Activated naive CD8-positive, alpha-beta T cell treated with anti-CD3 and anti-CD28 coated beads, Interleukin-2, amount 10 ng/mL, durations not matched to agents 7 days and 5 days (primary cell): ENCODE measurements around the gene DHX38. TPM values are rescaled to one million over a fixed set of nuclear protein-coding genes. Genes with fewer than 3 reads are reported as not detected.

ENCODE experiments used
- ATAC-seq: fragments of 150-1000 bp; cut with Tn5 transposase; one replicate; pipeline ENCODE4 v1.10.0; 2021; ENCODE audit warnings: low read depth, moderate library complexity
- POLR2A ChIA-PET: fragments of 350-600 bp; sonication (Branson Sonifier 250); formaldehyde crosslinking; loops from one replicate; lab custom pipeline; 2021; ENCODE audit warnings: antibody characterized with exemption; lab: Charles Lee
- DNase-seq: peaks from one replicate; pipeline ENCODE4 v3.0.0; 2021
- H3K27ac Mint-ChIP-seq: one replicate; pipeline ENCODE4 v1.8.0; 2022; ENCODE audit warnings: mild to moderate bottlenecking, mixed read lengths
- H3K27me3 Mint-ChIP-seq: one replicate; pipeline ENCODE4 v1.8.0; 2022; ENCODE audit warnings: mild to moderate bottlenecking, moderate library complexity, mixed read lengths
- H3K36me3 Mint-ChIP-seq: one replicate; pipeline ENCODE4 v1.8.0; 2021; ENCODE audit warnings: mild to moderate bottlenecking, mixed read lengths
- H3K4me1 Mint-ChIP-seq: one replicate; pipeline ENCODE4 v1.8.0; 2021; ENCODE audit warnings: mixed read lengths
- H3K4me3 Mint-ChIP-seq: one replicate; pipeline ENCODE4 v1.8.0; 2022; ENCODE audit warnings: mild to moderate bottlenecking, moderate library complexity, mixed read lengths
- H3K9me3 Mint-ChIP-seq: one replicate; pipeline ENCODE4 v1.8.0; 2021; ENCODE audit warnings: mixed read lengths
- total RNA-seq, 2 experiments: library from RNA; stranded (reverse); gene quantifications; one replicate each; pipeline ENCODE4 v1.2.3, GENCODE V29; 2021

The DHX38 gene
- total RNA-seq, 2 experiments from 2014 or later: 86.9 to 95.5 TPM

- Mint-ChIP-seq H3K36me3 (peaks cover 13% of the 10 kb centered on the region), H3K27ac (no peak overlapping the region), H3K9me3 (no peaks in the 10 kb centered on the region), H3K4me1 (peaks cover 1% of the 10 kb centered on the region), H3K27me3 (no peaks in the 10 kb centered on the region), H3K4me3 (no peak overlapping the region)
- no peak for DNase-seq
- POLR2A ChIA-PET: no interaction called here
- ATAC-seq: no peak
These were observed 19.9 kb downstream of the DHX38 start for GRCh38 chr16:72113616-72113945.

GRCh38 chr16:72120026-72120425, 26.4 kb downstream of the DHX38 start:
- POLR2A ChIA-PET: no interaction called here
- H3K9me3 Mint-ChIP-seq: no peaks in the 10 kb centered on the region

GRCh38 chr16:72122308-72122707, 28.7 kb downstream of the DHX38 start:
- Mint-ChIP-seq H3K4me3 (no peak overlapping the region), H3K36me3 (no peaks in the 10 kb centered on the region), H3K27ac (no peak overlapping the region), H3K27me3 (no peaks in the 10 kb centered on the region), H3K4me1 (peaks cover 5% of the 10 kb centered on the region), H3K9me3 (no peaks in the 10 kb centered on the region)
- POLR2A ChIA-PET: no interaction called here
- DNase-seq (no peak), ATAC-seq (no peak)

More at GRCh38 chr16:72120026-72120425, 26.4 kb downstream of the DHX38 start:
- ATAC-seq (no peak), DNase-seq (no peak)
- Mint-ChIP-seq H3K36me3 (peaks cover 2% of the 10 kb centered on the region), H3K4me1 (peaks cover 5% of the 10 kb centered on the region), H3K4me3 (no peak overlapping the region), H3K27ac (no peak overlapping the region), H3K27me3 (no peaks in the 10 kb centered on the region)

GRCh38 chr16:72122916-72123315, 29.3 kb downstream of the DHX38 start:
- Mint-ChIP-seq H3K4me1 (peaks cover 5% of the 10 kb centered on the region), H3K27ac (no peak overlapping the region), H3K4me3 (no peak overlapping the region), H3K27me3 (no peaks in the 10 kb centered on the region), H3K9me3 (no peaks in the 10 kb centered on the region), H3K36me3 (no peaks in the 10 kb centered on the region)
- POLR2A ChIA-PET: no interaction called here
- no peak for DNase-seq
- ATAC-seq: no peak

- H3K4me1 Mint-ChIP-seq: peaks cover 4% of the 10 kb centered on the region
- no peaks in the 10 kb centered on the region for H3K27me3 Mint-ChIP-seq
- H3K4me3 Mint-ChIP-seq: no peak overlapping the region
- no peaks in the 10 kb centered on the region for H3K9me3 Mint-ChIP-seq
- POLR2A ChIA-PET: no interaction called here
- no peak for ATAC-seq
- H3K36me3 Mint-ChIP-seq: no peaks in the 10 kb centered on the region
- no peak overlapping the region for H3K27ac Mint-ChIP-seq
- no peak for DNase-seq
These were observed 29.8 kb downstream of the DHX38 start for GRCh38 chr16:72123426-72123825.

GRCh38 chr16:72124148-72124547, 30.5 kb downstream of the DHX38 start:
- DNase-seq (no peak), ATAC-seq (no peak)
- Mint-ChIP-seq H3K4me3 (no peak overlapping the region), H3K9me3 (no peaks in the 10 kb centered on the region), H3K4me1 (peaks cover 4% of the 10 kb centered on the region), H3K27me3 (no peaks in the 10 kb centered on the region), H3K36me3 (no peaks in the 10 kb centered on the region), H3K27ac (no peak overlapping the region)
- POLR2A ChIA-PET: interaction anchor here (0.9 kb wide), 1 partner anchor 663 kb away, joined by 3 read pairs; no protein-coding TSS in a partner anchor

GRCh38 chr16:72124761-72125634, 31.4 kb downstream of the DHX38 start:
- Mint-ChIP-seq H3K27ac (peak overlapping the region; percentile 4), H3K4me3 (no peak overlapping the region), H3K9me3 (no peaks in the 10 kb centered on the region), H3K4me1 (peaks cover 4% of the 10 kb centered on the region), H3K27me3 (no peaks in the 10 kb centered on the region), H3K36me3 (no peaks in the 10 kb centered on the region)
- peak; percentile 73 for ATAC-seq
- POLR2A ChIA-PET: interaction anchor here (0.9 kb wide), 1 partner anchor 662 kb away, joined by 3 read pairs; no protein-coding TSS in a partner anchor
- peak; percentile 76 for DNase-seq

- Mint-ChIP-seq H3K4me1 (peaks cover 4% of the 10 kb centered on the region), H3K27me3 (no peaks in the 10 kb centered on the region), H3K27ac (no peak overlapping the region), H3K4me3 (no peak overlapping the region), H3K9me3 (no peaks in the 10 kb centered on the region), H3K36me3 (no peaks in the 10 kb centered on the region)
- POLR2A ChIA-PET: no interaction called here
- no peak for DNase-seq
- no peak for ATAC-seq
These were observed 32.2 kb downstream of the DHX38 start for GRCh38 chr16:72125635-72126428.

GRCh38 chr16:72126429-72126765, 32.8 kb downstream of the DHX38 start:
- no peak for ATAC-seq
- POLR2A ChIA-PET: no interaction called here

GRCh38 chr16:72128701-72129100, 35.1 kb downstream of the DHX38 start:
- ATAC-seq (no peak), DNase-seq (no peak)
- Mint-ChIP-seq H3K4me3 (no peak overlapping the region), H3K9me3 (no peaks in the 10 kb centered on the region), H3K27ac (no peak overlapping the region), H3K27me3 (no peaks in the 10 kb centered on the region), H3K36me3 (no peaks in the 10 kb centered on the region), H3K4me1 (peaks cover 3% of the 10 kb centered on the region)
- POLR2A ChIA-PET: no interaction called here

More at GRCh38 chr16:72126429-72126765, 32.8 kb downstream of the DHX38 start:
- H3K4me3 Mint-ChIP-seq: no peak overlapping the region
- H3K4me1 Mint-ChIP-seq: peaks cover 3% of the 10 kb centered on the region
- H3K36me3 Mint-ChIP-seq: no peaks in the 10 kb centered on the region
- H3K9me3 Mint-ChIP-seq: no peaks in the 10 kb centered on the region
- no peaks in the 10 kb centered on the region for H3K27me3 Mint-ChIP-seq
- DNase-seq: no peak
- no peak overlapping the region for H3K27ac Mint-ChIP-seq

GRCh38 chr16:72129976-72130656, 36.5 kb downstream of the DHX38 start:
- Mint-ChIP-seq H3K4me3 (no peak overlapping the region), H3K9me3 (no peaks in the 10 kb centered on the region), H3K4me1 (no peaks in the 10 kb centered on the region), H3K27ac (no peak overlapping the region), H3K36me3 (no peaks in the 10 kb centered on the region), H3K27me3 (no peaks in the 10 kb centered on the region)
- ATAC-seq (no peak), DNase-seq (no peak)
- POLR2A ChIA-PET: no interaction called here

GRCh38 chr16:72131036-72131435, 37.4 kb downstream of the DHX38 start:
- Mint-ChIP-seq H3K27me3 (no peaks in the 10 kb centered on the region), H3K9me3 (no peaks in the 10 kb centered on the region), H3K36me3 (no peaks in the 10 kb centered on the region), H3K27ac (no peak overlapping the region), H3K4me3 (no peak overlapping the region), H3K4me1 (no peaks in the 10 kb centered on the region)
- ATAC-seq (no peak), DNase-seq (no peak)
- POLR2A ChIA-PET: no interaction called here

- Mint-ChIP-seq H3K9me3 (no peaks in the 10 kb centered on the region), H3K27ac (no peak overlapping the region), H3K4me3 (no peak overlapping the region), H3K4me1 (no peaks in the 10 kb centered on the region), H3K36me3 (no peaks in the 10 kb centered on the region), H3K27me3 (no peaks in the 10 kb centered on the region)
- ATAC-seq (no peak), DNase-seq (no peak)
- POLR2A ChIA-PET: no interaction called here
These were observed 39.1 kb downstream of the DHX38 start for GRCh38 chr16:72132726-72133125.
